ENCODE data around the gene EIF3F. TPM values are rescaled to one million over a fixed set of nuclear protein-coding genes. Genes with fewer than 3 reads are reported as not detected.
A peak's percentile ranks its signal among the peaks of the same experiment; 100 is the strongest.

The EIF3F gene
- total and polyA plus RNA-seq, 2 of the 4 experiments (the other 2 are of a cell fraction) = 279 to 306 TPM

- 27% methylated on average over 3 of the region's 13 CpGs; no CpG with 5 or more reads in 1 of the 2 experiments for WGBS, 2 experiments (ENCODE audit: extremely low coverage in 2 of 2, insufficient read length in 1 of 2)
- Histone ChIP-seq H3K4me2 (ENCODE audit: low read depth, low read length) (no peak overlapping the region), H3K79me1 (ENCODE audit: low read depth in 1 of 2, low read length in 2 of 2) (no peaks in the 10 kb centered on the region; a peak in 1 of 4 replicates), H2BK15ac (ENCODE audit: low read depth, low read length) (no peak overlapping the region), H4K8ac (ENCODE audit: low read depth in 2 of 2, low read length in 2 of 2) (no peak overlapping the region), H3K9ac (ENCODE audit: low read depth, low read length) (no peak overlapping the region), H2AK5ac (ENCODE audit: low read depth, low read length) (no peak overlapping the region), H2AFZ (replicated peaks; ENCODE audit: low read length, poor library complexity) (peak overlapping the region; percentile 33), H2BK5ac (ENCODE audit: low read depth, low read length, poor library complexity, severe bottlenecking) (no peak overlapping the region), H3K56ac (ENCODE audit: extremely low read depth, insufficient read depth, low read length) (no peak overlapping the region), H4K20me1 (ENCODE audit: insufficient read depth, low read length) (peaks cover 6% of the 10 kb centered on the region; the same call in 1 of the 2 replicates), H3K27ac (ENCODE audit: insufficient read depth, low read length) (no peak overlapping the region), H2BK20ac (ENCODE audit: low read depth, low read length) (no peak overlapping the region), H2BK120ac (ENCODE audit: low read depth, low read length) (no peak overlapping the region), H4K5ac (ENCODE audit: low read depth, low read length) (no peak overlapping the region), H3K27me3 (ENCODE audit: control insufficient read depth, insufficient read depth, low read length) (no peaks in the 10 kb centered on the region), H3K4me1 (ENCODE audit: control insufficient read depth, insufficient read depth, low read length) (peaks cover 15% of the 10 kb centered on the region), H3K9me1 (ENCODE audit: insufficient read depth, low read length) (peaks cover 24% of the 10 kb centered on the region), H3K23ac (ENCODE audit: low read depth, low read length) (no peak overlapping the region), H2AK9ac (replicated peaks; ENCODE audit: low read depth, low read length, poor library complexity) (no peak overlapping the region), H3K18ac (ENCODE audit: low read depth, low read length) (no peak overlapping the region), H3K4ac (ENCODE audit: low read depth, low read length) (no peak overlapping the region), H3K36me3 (ENCODE audit: control insufficient read depth, insufficient read depth, low read length) (no peaks in the 10 kb centered on the region), H3K14ac (replicated peaks; ENCODE audit: low read depth, low read length) (no peak overlapping the region), H3K9me3 (ENCODE audit: control insufficient read depth, insufficient read depth, low read length) (no peaks in the 10 kb centered on the region), H4K91ac (ENCODE audit: insufficient read depth, low read depth, low read length) (no peak overlapping the region), H3K4me3 (ENCODE audit: insufficient read depth, low read depth, low read length) (no peak overlapping the region)
- in situ Hi-C loops (cut with MboI; ENCODE audit: low sequenced_read_pairs) = no loop called here
- TF ChIP-seq RCOR1 (IDR thresholded peaks at IDR 0.05; ENCODE audit: insufficient replicate concordance, low read length) (no peak), CHD1 (IDR thresholded peaks at IDR 0.05; ENCODE audit: low read depth, low read length) (no peak), MXI1 (IDR thresholded peaks at IDR 0.05; ENCODE audit: borderline replicate concordance, low read depth, low read length) (no peak)
- dilution Hi-C loops (cut with HindIII; ENCODE audit: low sequenced_read_pairs, unreplicated experiment) = no loop called here
- ChIA-PET CTCF (interaction anchor here (0.6 kb wide), 1 partner anchor 81 kb away, joined by 4 read pairs; no protein-coding TSS in a partner anchor), POLR2A (ENCODE audit: unreplicated experiment) (no interaction called here)
- DNase-seq (no peak), ATAC-seq (ENCODE audit: low read depth) (no peak)
- BruUV-seq (replicated peaks) = no TSS peak
- intact Hi-C loops (cut with micrococcal nuclease) = no loop called here
Measured at GRCh38 chr11:8017894-8018483, 30.9 kb downstream of the EIF3F start.
